HL-60 (cell line): ENCODE results near the gene AKAP8L. TPM values are rescaled to one million over a fixed set of nuclear protein-coding genes. Genes with fewer than 3 reads are reported as not detected.

Experiments used
- DNase-seq, 2 experiments: peaks; one replicate each; pipeline ENCODE4 v3.0.0-alpha.2; 2010 to 2020; ENCODE audit warnings: low read depth in 1 of 2, low spot score in 1 of 2
- H3K27ac ChIP-seq: fragments of 250-450 bp; sonication (Bioruptor Pico); replicated peaks from 2 replicates; pipeline ENCODE4 v1.5.1; 2020; ENCODE audit warnings: mild to moderate bottlenecking, moderate library complexity
- H3K27me3 ChIP-seq: fragments of 250-450 bp; sonication (Bioruptor Pico); 2 replicates; pipeline ENCODE4 v1.5.1; 2021; ENCODE audit warnings: mild to moderate bottlenecking, moderate library complexity; ENCODE audit not compliant: insufficient read depth, poor library complexity, severe bottlenecking
- H3K4me3 ChIP-seq: replicated peaks from 2 replicates; pipeline ENCODE4 v1.5.1; 2011; ENCODE audit warnings: mild to moderate bottlenecking, control low read depth, low read length; ENCODE audit not compliant: insufficient read depth
- CTCF ChIP-seq: IDR thresholded peaks from one replicate; pipeline ENCODE4 v1.5.1; 2011; ENCODE audit warnings: low read length, control low read depth, inconsistent platforms; ENCODE audit not compliant: insufficient read depth
- GABPA ChIP-seq: IDR thresholded peaks from 2 replicates; pipeline ENCODE4 v1.6.1; 2012; ENCODE audit warnings: low read depth
- POLR2AphosphoS5 ChIP-seq: IDR thresholded peaks from 2 replicates; pipeline ENCODE4 v1.6.1; 2012; ENCODE audit warnings: low read depth
- REST ChIP-seq: IDR thresholded peaks from 2 replicates; pipeline ENCODE4 v1.6.1; 2012; ENCODE audit warnings: low read depth; ENCODE audit not compliant: insufficient replicate concordance
- SPI1 ChIP-seq: IDR thresholded peaks from 2 replicates; pipeline ENCODE4 v1.6.1; 2012; ENCODE audit warnings: low read depth, mild to moderate bottlenecking, borderline replicate concordance
- microRNA-seq: library from miRNA; unstranded; fragments of <30 nt; microRNA quantifications from one replicate; pipeline ENCODE4, GENCODE V29; 2018

The AKAP8L gene

GRCh38 chr19:15331419-15332310 lies 87.1 kb downstream of the AKAP8L start:
- TF ChIP-seq SPI1 (peak; percentile 7; the same call in 1 of the 2 replicates), GABPA (no peak)
- H3K27me3 ChIP-seq = no peaks in the 10 kb centered on the region
- peak; percentile 45 to 73 for DNase-seq
- peak overlapping the region; percentile 96 for H3K4me3 ChIP-seq
- peak overlapping the region; percentile 84 for H3K27ac ChIP-seq

DNA sequence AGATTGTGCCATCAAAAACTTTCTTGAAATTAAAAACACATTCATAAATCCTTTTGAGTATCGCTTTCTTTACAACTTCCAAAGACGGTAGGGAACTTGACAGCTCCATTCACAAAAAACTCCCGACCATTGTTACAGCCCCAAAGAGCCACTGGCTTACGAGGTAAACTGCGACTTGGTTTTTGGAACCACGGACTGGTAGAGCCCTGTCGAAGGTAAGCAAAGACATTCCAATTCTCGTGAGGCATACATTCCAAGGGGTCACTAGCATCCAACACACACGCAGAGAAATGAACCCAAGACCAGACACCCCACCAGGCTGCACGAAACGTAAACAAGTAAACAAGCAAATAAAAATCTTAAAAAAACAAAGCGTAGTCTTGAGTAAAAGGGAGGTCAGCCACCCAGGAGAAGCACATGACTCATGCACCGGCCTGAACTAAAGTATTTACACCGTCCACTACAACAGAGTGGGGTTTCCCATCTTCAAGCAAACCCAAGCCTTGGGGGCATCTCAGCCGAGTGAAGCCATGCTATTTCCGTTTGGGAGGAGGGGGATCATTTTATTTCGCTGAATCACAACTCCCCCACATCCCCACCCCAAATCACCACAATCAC lies 87.9 kb downstream of the AKAP8L start:
- H3K27me3 ChIP-seq = no peaks in the 10 kb centered on the region
- TF ChIP-seq REST (no peak), SPI1 (no peak), POLR2AphosphoS5 (no peak; the same call in 1 of the 2 replicates), GABPA (no peak), CTCF (no peak)
- H3K27ac ChIP-seq = peak overlapping the region; percentile 84
- DNase-seq = no peak
- peak overlapping the region; percentile 96 for H3K4me3 ChIP-seq

Small RNA genes lying within 50 kb of the gene (microRNA-seq; reads per million reads assigned to microRNA genes)
- not detected for gene MIR1470
